GM10847 (cell line): Measurements from ENCODE around the gene MEI4.

Experiments used
- POLR2A ChIP-seq: IDR thresholded peaks from 2 replicates; pipeline ENCODE4 v1.6.1; 2011; ENCODE audit not compliant: insufficient read length; ENCODE audit errors: extremely low read depth

Gene MEI4

GRCh38 chr6:77666340-77666739, 13.5 kb downstream of the MEI4 start:
- no peak for TF ChIP-seq POLR2A

GRCh38 chr6:77666846-77667245, 14.0 kb downstream of the MEI4 start:
- no peak for TF ChIP-seq POLR2A

GRCh38 chr6:77669913-77670312, 17.1 kb downstream of the MEI4 start:
- TF ChIP-seq POLR2A, result no peak

GRCh38 chr6:77674211-77674610, 21.4 kb downstream of the MEI4 start:
- TF ChIP-seq POLR2A, result no peak

GRCh38 chr6:77678048-77678447, 25.2 kb downstream of the MEI4 start:
- TF ChIP-seq POLR2A, result no peak

GRCh38 chr6:77683515-77683914, 30.7 kb downstream of the MEI4 start:
- no peak for TF ChIP-seq POLR2A

- TF ChIP-seq POLR2A, result no peak
These were observed 34.1 kb downstream of the MEI4 start for GRCh38 chr6:77686931-77687330.

GRCh38 chr6:77688649-77689048, 35.8 kb downstream of the MEI4 start:
- no peak for TF ChIP-seq POLR2A

- no peak for TF ChIP-seq POLR2A
These were observed 54.8 kb downstream of the MEI4 start for GRCh38 chr6:77707603-77708002.

- no peak for TF ChIP-seq POLR2A
These were observed 62.7 kb downstream of the MEI4 start for GRCh38 chr6:77715588-77715987.

- no peak for TF ChIP-seq POLR2A
These were observed 63.5 kb downstream of the MEI4 start for GRCh38 chr6:77716311-77716710.

GRCh38 chr6:77740380-77740779, 87.5 kb downstream of the MEI4 start:
- TF ChIP-seq POLR2A, result no peak

GRCh38 chr6:77762386-77762785, 109.5 kb downstream of the MEI4 start:
- no peak for TF ChIP-seq POLR2A

GRCh38 chr6:77763124-77763523, 110.3 kb downstream of the MEI4 start:
- TF ChIP-seq POLR2A, result no peak

GRCh38 chr6:77764364-77764763, 111.5 kb downstream of the MEI4 start:
- TF ChIP-seq POLR2A, result no peak

GRCh38 chr6:77773157-77773822, 120.5 kb downstream of the MEI4 start:
- TF ChIP-seq POLR2A, result no peak

GRCh38 chr6:77774457-77774856, 121.6 kb downstream of the MEI4 start:
- no peak for TF ChIP-seq POLR2A
